IPS-15b (cell line): Measurements from ENCODE around the gene PDGFB.

Source experiments
- H3K27me3 ChIP-seq: one replicate; pipeline ENCODE4 v1.6.1; 2013; ENCODE audit warnings: low read length; ENCODE audit not compliant: control insufficient read depth, insufficient read depth
- H3K36me3 ChIP-seq: one replicate; pipeline ENCODE4 v1.6.1; 2013; ENCODE audit warnings: low read length; ENCODE audit not compliant: control insufficient read depth, insufficient read depth
- H3K4me1 ChIP-seq: one replicate; pipeline ENCODE4 v1.6.1; 2013; ENCODE audit warnings: mild to moderate bottlenecking, low read length; ENCODE audit not compliant: control insufficient read depth, insufficient read depth
- H3K4me3 ChIP-seq: one replicate; pipeline ENCODE4 v1.5.1; 2013; ENCODE audit warnings: low read depth, low read length
- H3K9ac ChIP-seq: one replicate; pipeline ENCODE4 v1.6.1; 2013; ENCODE audit warnings: low read depth, mild to moderate bottlenecking, low read length
- H3K9me3 ChIP-seq: one replicate; pipeline ENCODE4 v1.6.1; 2013; ENCODE audit warnings: mild to moderate bottlenecking, low read length; ENCODE audit not compliant: control insufficient read depth, insufficient read depth

Gene PDGFB

DNA sequence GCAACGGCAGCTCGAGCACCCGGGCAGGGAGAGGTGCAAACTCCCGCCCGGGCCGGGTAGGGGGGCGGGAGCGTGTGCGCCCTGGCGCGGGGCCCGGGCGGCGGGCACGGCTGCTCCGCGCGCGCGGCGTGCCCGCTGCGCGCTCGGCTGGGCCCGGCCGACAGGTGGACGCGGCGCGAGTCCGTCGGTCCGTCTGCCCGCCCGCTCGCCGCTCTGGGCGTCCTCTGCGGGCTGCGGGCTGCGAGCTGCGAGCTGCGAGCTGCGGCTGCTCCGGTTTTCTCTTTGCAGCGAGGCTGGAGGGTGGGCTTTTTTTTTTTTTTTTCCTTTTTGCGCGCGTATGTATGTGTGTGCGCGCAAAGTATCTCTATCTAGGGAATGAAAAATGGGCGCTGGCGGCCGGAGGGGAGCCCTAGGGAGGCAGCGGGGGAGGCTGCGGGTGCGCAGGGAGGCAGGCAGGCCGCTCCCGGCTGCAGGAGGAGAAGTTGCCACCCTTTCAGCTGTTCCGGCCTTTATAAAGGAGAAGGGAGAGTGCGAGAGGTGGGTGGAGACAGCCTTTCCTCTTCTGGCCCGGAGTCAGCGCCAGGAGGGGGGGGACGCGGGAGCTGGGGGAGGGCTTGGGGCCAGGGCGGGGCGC is at the start of gene PDGFB:
Gene PDGFB, minus strand, starts transcription at position 487 of the 634 bp plus-strand sequence. CDS start 1,019 bp downstream, outside the sequence.
- H3K4me3 ChIP-seq, result peak within 1 kb of the TSS; percentile 46
- H3K4me1 ChIP-seq, result no peaks in the 10 kb centered on the region
- H3K36me3 ChIP-seq, result peaks cover 3% of the 10 kb centered on the region
- peaks cover 72% of the 10 kb centered on the region for H3K27me3 ChIP-seq
- H3K9ac ChIP-seq, result no peak within 1 kb of the TSS
- no peaks in the 10 kb centered on the region for H3K9me3 ChIP-seq

GRCh38 chr22:39293766-39294368 is 49.1 kb upstream of the PDGFB start:
- Histone ChIP-seq H3K36me3 (no peaks in the 10 kb centered on the region), H3K9me3 (no peaks in the 10 kb centered on the region), H3K9ac (no peak overlapping the region), H3K4me3 (no peak overlapping the region), H3K4me1 (no peaks in the 10 kb centered on the region), H3K27me3 (no peaks in the 10 kb centered on the region)

- Histone ChIP-seq H3K27me3 (no peaks in the 10 kb centered on the region), H3K9me3 (no peaks in the 10 kb centered on the region), H3K4me1 (no peaks in the 10 kb centered on the region), H3K36me3 (no peaks in the 10 kb centered on the region), H3K4me3 (no peak overlapping the region), H3K9ac (no peak overlapping the region)
These were observed 47.8 kb upstream of the PDGFB start for GRCh38 chr22:39292561-39293074.

DNA sequence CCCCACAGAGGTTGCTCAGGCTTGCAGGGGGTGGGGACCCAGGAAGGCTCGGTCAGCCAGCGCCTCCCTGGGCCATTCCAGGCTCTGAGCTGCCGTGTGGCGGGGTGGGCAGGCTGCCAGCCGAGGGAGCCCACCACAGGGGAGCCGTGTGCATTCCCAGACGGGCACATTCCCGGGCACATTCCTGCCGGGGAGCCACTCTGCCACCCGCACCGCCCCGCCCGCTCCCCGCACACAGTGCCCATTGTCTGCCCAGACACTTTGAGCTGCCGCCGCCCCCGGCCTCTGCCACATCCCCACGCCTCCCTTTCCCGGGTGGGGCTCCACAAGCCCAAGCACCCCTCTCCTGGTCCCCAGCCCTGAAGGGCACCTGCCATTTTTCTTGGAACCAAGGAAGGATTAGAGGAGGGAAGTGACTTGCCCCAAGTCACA is 47.3 kb upstream of the PDGFB start:
- Histone ChIP-seq H3K36me3 (no peaks in the 10 kb centered on the region), H3K9me3 (no peaks in the 10 kb centered on the region), H3K9ac (no peak overlapping the region), H3K4me1 (no peaks in the 10 kb centered on the region), H3K4me3 (no peak overlapping the region), H3K27me3 (no peaks in the 10 kb centered on the region)

DNA sequence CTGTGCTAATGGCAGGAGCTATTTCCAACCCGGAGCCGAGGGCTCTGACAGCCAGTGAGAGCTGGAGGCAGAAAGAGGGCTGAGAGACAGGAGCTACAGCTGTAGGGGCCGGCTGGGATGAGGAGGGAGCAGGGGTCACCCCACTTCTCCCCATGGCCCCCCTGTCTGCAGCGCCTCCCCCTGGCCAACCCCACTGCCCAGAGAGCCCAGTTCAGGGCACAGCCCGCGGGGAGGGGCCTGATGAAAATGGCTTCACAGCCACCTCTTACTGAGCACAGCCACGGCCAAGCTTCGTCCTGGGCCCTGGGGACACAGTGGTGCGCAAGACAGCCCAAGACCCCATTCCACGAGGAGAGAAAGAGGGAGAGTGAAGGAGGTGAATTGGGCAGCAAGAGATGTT is 46.7 kb upstream of the PDGFB start:
- no peak overlapping the region for H3K4me3 ChIP-seq
- H3K4me1 ChIP-seq, result no peaks in the 10 kb centered on the region
- no peaks in the 10 kb centered on the region for H3K36me3 ChIP-seq
- H3K9me3 ChIP-seq, result no peaks in the 10 kb centered on the region
- H3K9ac ChIP-seq, result no peak overlapping the region
- H3K27me3 ChIP-seq, result no peaks in the 10 kb centered on the region

DNA sequence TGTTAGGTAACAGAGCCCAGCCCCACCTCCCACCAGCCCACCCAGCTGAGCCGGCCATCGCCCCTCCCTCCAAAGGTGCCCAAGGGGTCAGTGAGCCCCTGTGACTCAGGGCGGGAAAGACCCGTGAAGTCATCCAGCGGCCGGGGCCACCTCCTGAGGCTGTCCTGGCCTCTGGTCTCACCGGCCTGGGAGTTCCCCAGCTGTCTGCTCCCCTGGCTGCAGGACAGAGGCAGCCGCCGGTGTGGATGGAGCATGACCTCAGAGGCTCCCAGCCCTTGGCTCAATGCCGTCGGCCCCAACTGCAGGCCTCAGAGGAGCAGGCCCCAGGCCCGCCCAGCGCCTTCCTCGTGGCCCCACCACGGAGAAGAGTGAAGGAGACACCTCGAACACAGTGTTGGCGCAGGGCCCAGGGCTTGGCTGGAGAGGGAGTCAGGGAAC is 46.0 kb upstream of the PDGFB start:
- Histone ChIP-seq H3K4me1 (no peaks in the 10 kb centered on the region), H3K36me3 (no peaks in the 10 kb centered on the region), H3K9ac (no peak overlapping the region), H3K4me3 (no peak overlapping the region), H3K27me3 (no peaks in the 10 kb centered on the region), H3K9me3 (no peaks in the 10 kb centered on the region)

DNA sequence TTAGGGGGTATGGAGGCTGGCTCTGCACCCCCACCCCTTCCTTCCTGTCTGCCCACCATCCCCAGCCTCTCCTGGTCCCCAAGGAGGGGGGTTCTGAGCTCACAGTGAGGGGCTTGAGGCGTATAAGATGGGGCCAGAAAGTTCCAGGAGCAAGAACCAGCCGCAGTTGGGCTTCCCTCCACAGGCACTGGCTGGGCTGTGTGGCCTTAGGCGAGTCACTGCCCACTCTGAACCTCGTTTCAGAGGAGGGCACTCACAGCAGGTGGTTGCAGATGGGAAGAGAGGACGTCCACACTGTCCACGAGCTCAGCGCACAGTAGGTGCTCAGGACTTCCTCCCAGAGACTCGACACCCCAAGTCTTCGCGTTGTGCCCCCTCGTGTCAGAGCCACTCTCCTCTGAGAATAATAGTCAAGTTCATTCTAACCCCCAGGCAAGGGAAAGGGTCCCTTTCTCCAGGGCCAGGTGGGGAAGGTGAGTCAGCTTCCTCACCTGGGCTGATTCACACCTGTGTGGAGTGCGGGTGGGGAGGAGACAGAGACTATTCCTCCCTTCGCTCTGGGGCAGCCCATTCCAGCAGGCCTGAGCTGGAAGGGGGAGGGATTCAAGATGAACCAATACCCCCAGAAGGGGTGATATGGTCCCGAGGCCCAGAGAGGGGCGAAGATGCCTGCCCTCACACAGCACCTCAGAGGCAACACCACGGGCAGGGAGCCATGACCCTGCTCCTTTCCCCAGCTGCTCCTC is 45.4 kb upstream of the PDGFB start:
- Histone ChIP-seq H3K4me1 (no peaks in the 10 kb centered on the region), H3K27me3 (no peaks in the 10 kb centered on the region), H3K4me3 (no peak overlapping the region), H3K9me3 (no peaks in the 10 kb centered on the region), H3K9ac (no peak overlapping the region), H3K36me3 (no peaks in the 10 kb centered on the region)

GRCh38 chr22:39289533-39289932 is 44.8 kb upstream of the PDGFB start:
- H3K9ac ChIP-seq, result no peak overlapping the region
- H3K9me3 ChIP-seq, result no peaks in the 10 kb centered on the region
- H3K4me1 ChIP-seq, result no peaks in the 10 kb centered on the region
- H3K36me3 ChIP-seq, result no peaks in the 10 kb centered on the region
- no peaks in the 10 kb centered on the region for H3K27me3 ChIP-seq
- H3K4me3 ChIP-seq, result no peak overlapping the region

DNA sequence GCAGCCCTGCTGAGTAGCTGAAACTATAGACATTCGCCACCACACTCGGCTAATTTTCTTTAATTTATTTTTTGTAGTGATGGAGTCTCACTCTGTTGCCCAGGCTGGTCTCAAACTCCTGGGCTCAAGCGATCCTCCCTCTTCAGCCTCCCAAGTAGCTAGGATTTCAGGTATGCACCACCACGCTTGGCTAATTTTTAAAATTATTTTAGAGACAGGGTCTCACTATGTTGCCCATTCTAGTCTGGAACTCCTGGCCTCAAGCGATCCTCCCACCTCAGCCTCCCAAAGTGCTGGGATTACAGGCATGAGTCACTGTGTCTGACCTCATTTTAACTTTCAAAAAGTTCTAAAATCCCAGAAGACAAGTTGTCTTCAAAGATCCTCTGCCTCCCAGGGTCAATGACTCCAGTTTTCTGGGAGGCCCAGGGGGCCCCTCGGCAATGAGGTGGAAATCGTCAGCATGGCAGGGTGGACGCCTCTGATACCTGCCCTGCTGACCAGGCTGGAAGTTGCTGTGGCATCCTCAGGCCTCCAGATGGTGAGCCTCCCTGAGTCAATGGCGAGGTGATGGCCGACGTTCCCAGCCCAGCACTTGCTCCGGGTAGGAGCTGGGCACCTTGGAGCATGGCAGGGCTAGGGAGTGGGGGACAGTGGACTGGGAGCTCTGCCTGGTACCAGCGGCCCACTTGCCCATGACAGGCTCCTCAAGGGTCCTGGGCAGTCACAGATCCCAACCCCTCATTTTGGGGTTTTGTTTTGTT is 43.5 kb upstream of the PDGFB start:
- no peaks in the 10 kb centered on the region for H3K9me3 ChIP-seq
- H3K4me1 ChIP-seq, result no peaks in the 10 kb centered on the region
- no peak overlapping the region for H3K9ac ChIP-seq
- no peaks in the 10 kb centered on the region for H3K27me3 ChIP-seq
- no peak overlapping the region for H3K4me3 ChIP-seq
- no peaks in the 10 kb centered on the region for H3K36me3 ChIP-seq

DNA sequence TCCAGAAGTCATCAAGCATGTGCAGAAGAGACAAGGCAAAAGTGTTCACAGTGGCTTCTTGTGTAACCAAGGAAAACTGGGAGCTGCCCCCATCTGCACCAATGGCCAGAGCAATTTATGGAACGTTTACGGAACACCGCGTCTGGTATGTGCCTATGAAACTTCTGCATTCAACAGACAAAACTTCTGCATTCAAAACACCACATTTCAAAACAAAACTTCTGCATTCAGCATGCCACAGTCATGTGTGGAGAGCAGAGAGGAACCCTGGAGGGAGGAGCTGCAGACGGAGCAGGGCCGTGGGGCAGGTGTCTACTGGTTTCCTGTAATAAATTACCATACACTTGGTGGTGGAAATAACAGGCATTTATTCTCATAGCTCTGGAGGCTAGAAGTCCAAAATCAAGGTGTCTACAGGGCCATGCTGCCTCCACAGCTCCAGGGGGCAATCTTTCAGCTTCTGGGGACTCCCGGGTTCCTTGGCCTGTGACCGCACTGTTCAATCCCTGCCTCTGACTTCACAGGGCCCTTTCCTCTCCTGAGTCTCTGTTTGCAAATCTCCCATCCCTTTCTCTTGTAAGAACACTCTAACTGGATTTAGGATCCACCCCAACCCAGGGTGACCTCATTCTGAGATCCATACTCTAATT is 42.4 kb upstream of the PDGFB start:
- Histone ChIP-seq H3K4me1 (no peaks in the 10 kb centered on the region), H3K4me3 (no peak overlapping the region), H3K36me3 (no peaks in the 10 kb centered on the region), H3K9ac (no peak overlapping the region), H3K27me3 (no peaks in the 10 kb centered on the region), H3K9me3 (no peaks in the 10 kb centered on the region)

- Histone ChIP-seq H3K4me1 (no peaks in the 10 kb centered on the region), H3K36me3 (no peaks in the 10 kb centered on the region), H3K4me3 (no peak overlapping the region), H3K9me3 (no peaks in the 10 kb centered on the region), H3K9ac (no peak overlapping the region), H3K27me3 (no peaks in the 10 kb centered on the region)
These were observed 40.2 kb upstream of the PDGFB start for GRCh38 chr22:39284983-39285382.
